Prostate gland (tissue), 2 donors: Measurements from ENCODE around the gene RPL18. TPM values are rescaled to one million over a fixed set of nuclear protein-coding genes. Genes with fewer than 3 reads are reported as not detected.

ENCODE experiments used
- DNase-seq: peaks from one replicate; pipeline ENCODE4 v3.0.0-alpha.2; 2019; ENCODE audit warnings: low spot score
- H3K27ac ChIP-seq, 2 donors: fragments of 200-600 bp; sonication (generic); 2 replicates each; pipeline ENCODE4 v1.5.1; 2017 to 2019
- H3K27me3 ChIP-seq: fragments of 200-600 bp; sonication (generic); replicated peaks from 2 replicates; pipeline ENCODE4 v1.5.1; 2019; ENCODE audit not compliant: insufficient read depth
- H3K36me3 ChIP-seq, 2 donors: fragments of 200-600 bp; sonication (generic); 1 replicate in 1 of 2; 2 replicates in 1 of 2; pipeline versions ENCODE4 v1.5.1 to v1.8.1; 2017 to 2019
- H3K4me1 ChIP-seq: fragments of 200-600 bp; sonication (generic); replicated peaks from 2 replicates; pipeline ENCODE4 v1.5.1; 2019
- H3K4me3 ChIP-seq, 2 donors: fragments of 200-600 bp; sonication (generic); 2 replicates each; pipeline ENCODE4 v1.5.1; 2017 to 2019
- H3K9me3 ChIP-seq: fragments of 200-600 bp; sonication (generic); 2 replicates; pipeline ENCODE4 v1.5.1; 2017
- POLR2A ChIP-seq: fragments of 450-650 bp; IDR thresholded peaks from one replicate; pipeline ENCODE4 v1.6.1; 2016; ENCODE audit warnings: antibody characterized with exemption, mild to moderate bottlenecking
- POLR2AphosphoS5 ChIP-seq: sonication (generic); formaldehyde crosslinking; IDR thresholded peaks from one replicate; pipeline ENCODE4 v1.6.1; 2017; ENCODE audit warnings: antibody characterized with exemption
- WGBS: methylation state at CpG from one replicate; pipeline ENCODE4 v1.1.5; 2018; 5-methylcytosine and 5-hydroxymethylcytosine counted together
- intact Hi-C: fragments of 100-400 bp; cut with DNase I; formaldehyde crosslinking; loops from one replicate; pipeline ENCODE4 v1.14.2; 2022
- total RNA-seq, 2 donors: library from RNA; depleted of rRNA; stranded (reverse); fragments of >200 nt; gene quantifications; one replicate each; pipeline ENCODE4 v1.1.0, GENCODE V29; 2016
- TF ChIP-seq, protein P1 (sequence below), 4 experiments: fragments of 200-600 bp in 2 of 4; fragments of 450-650 bp in 2 of 4; sonication (generic) in 2 of 4; IDR thresholded peaks; 1 replicate in 3 of 4; 2 replicates in 1 of 4; pipeline ENCODE4 v1.5.1; 2016 to 2019; ENCODE audit warnings: antibody characterized with exemption in 4 of 4, mild to moderate bottlenecking in 2 of 4, moderate library complexity in 2 of 4

RPL18 gene
- total RNA-seq, 2 donors from 2014 or later = 2,096 to 3,914 TPM

- Histone ChIP-seq H3K4me3 (no peak overlapping the region), H3K27ac (no peak overlapping the region), H3K36me3 (no peaks in the 10 kb centered on the region), H3K27me3 (no peaks in the 10 kb centered on the region), H3K4me1 (no peaks in the 10 kb centered on the region), H3K9me3 (no peaks in the 10 kb centered on the region)
- WGBS = 68% methylated on average over 30 of the region's 30 CpGs
- TF ChIP-seq, protein P1, sequence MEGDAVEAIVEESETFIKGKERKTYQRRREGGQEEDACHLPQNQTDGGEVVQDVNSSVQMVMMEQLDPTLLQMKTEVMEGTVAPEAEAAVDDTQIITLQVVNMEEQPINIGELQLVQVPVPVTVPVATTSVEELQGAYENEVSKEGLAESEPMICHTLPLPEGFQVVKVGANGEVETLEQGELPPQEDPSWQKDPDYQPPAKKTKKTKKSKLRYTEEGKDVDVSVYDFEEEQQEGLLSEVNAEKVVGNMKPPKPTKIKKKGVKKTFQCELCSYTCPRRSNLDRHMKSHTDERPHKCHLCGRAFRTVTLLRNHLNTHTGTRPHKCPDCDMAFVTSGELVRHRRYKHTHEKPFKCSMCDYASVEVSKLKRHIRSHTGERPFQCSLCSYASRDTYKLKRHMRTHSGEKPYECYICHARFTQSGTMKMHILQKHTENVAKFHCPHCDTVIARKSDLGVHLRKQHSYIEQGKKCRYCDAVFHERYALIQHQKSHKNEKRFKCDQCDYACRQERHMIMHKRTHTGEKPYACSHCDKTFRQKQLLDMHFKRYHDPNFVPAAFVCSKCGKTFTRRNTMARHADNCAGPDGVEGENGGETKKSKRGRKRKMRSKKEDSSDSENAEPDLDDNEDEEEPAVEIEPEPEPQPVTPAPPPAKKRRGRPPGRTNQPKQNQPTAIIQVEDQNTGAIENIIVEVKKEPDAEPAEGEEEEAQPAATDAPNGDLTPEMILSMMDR (IDR thresholded peaks at IDR 0.05) = no peak
- no peak for DNase-seq
- intact Hi-C loops = no loop called here
These were observed 19.8 kb downstream of the RPL18 start for GRCh38 chr19:48598996-48599700.

- no peaks in the 10 kb centered on the region for H3K36me3 ChIP-seq
- H3K27ac ChIP-seq = no peak overlapping the region
- 81% methylated on average over 39 of the region's 39 CpGs for WGBS
- no peak overlapping the region for H3K4me3 ChIP-seq
- DNase-seq = no peak
- no peaks in the 10 kb centered on the region for H3K9me3 ChIP-seq
- H3K4me1 ChIP-seq = no peaks in the 10 kb centered on the region
- intact Hi-C loops = no loop called here
- H3K27me3 ChIP-seq = no peaks in the 10 kb centered on the region
- TF ChIP-seq POLR2A (no peak), POLR2AphosphoS5 (no peak)
- TF ChIP-seq, protein P1 (IDR thresholded peaks at IDR 0.05) = no peak
These were observed 22.1 kb downstream of the RPL18 start for GRCh38 chr19:48596679-48597465.

DNA sequence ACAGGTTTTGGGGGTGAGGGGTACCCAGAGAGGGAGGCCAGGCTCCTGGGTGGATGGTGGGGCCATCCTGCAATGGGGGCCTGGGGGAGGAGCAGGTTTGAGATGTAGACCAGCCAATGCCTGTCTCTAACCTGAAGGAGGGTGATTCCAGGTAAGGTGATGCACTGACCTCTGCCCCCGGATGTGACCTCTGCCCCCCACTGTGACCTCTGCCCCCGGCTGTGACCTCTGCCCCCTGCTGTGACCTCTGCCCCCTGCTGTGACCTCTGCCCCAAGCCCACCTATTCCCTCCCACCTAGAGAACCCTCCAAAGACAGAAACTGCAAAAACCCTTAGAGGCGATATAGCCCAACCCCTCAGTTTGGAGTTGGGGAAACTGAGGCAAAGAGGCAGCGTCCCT is 22.7 kb downstream of the RPL18 start:
- no peak for DNase-seq
- Histone ChIP-seq H3K27me3 (no peaks in the 10 kb centered on the region), H3K27ac (no peak overlapping the region), H3K4me1 (no peaks in the 10 kb centered on the region), H3K9me3 (no peaks in the 10 kb centered on the region), H3K36me3 (no peaks in the 10 kb centered on the region), H3K4me3 (no peak overlapping the region)
- intact Hi-C loops = no loop called here
- 93% methylated on average over 4 of the region's 4 CpGs for WGBS
- TF ChIP-seq, protein P1 (IDR thresholded peaks at IDR 0.05) = no peak
- TF ChIP-seq POLR2A (no peak), POLR2AphosphoS5 (no peak)

DNA sequence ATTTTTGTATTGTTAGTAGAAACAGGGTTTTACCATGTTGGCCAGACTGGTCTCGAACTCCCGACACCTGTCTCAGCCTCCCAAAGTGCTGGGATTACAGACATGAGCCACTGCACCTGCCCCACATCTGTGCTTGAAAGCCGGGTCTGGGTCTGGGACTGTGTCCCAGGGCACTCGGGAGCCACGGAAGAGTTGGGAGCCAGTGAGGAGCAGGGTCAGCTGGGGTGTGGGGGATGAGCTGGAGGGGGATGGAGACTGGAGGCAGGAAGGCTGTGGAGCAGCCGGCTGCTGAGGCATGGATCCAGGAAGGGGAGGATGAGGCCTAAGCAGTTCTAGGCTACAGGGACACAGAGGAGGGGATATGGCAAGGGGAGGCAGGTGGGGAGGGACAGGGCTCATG is 23.1 kb downstream of the RPL18 start:
- Histone ChIP-seq H3K4me1 (no peaks in the 10 kb centered on the region), H3K27ac (no peak overlapping the region), H3K9me3 (no peaks in the 10 kb centered on the region), H3K4me3 (no peak overlapping the region), H3K27me3 (no peaks in the 10 kb centered on the region), H3K36me3 (no peaks in the 10 kb centered on the region)
- WGBS = 73% methylated on average over 6 of the region's 6 CpGs
- TF ChIP-seq POLR2A (no peak), POLR2AphosphoS5 (no peak)
- TF ChIP-seq, protein P1 (IDR thresholded peaks at IDR 0.05) = no peak
- intact Hi-C loops = no loop called here
- no peak for DNase-seq

- TF ChIP-seq POLR2AphosphoS5 (no peak), POLR2A (no peak)
- TF ChIP-seq, protein P1 (IDR thresholded peaks at IDR 0.05) = no peak
- 96% methylated on average over 9 of the region's 9 CpGs for WGBS
- Histone ChIP-seq H3K27me3 (no peaks in the 10 kb centered on the region), H3K4me3 (no peak overlapping the region), H3K36me3 (no peaks in the 10 kb centered on the region), H3K4me1 (no peaks in the 10 kb centered on the region), H3K9me3 (no peaks in the 10 kb centered on the region), H3K27ac (no peak overlapping the region)
- intact Hi-C loops = no loop called here
- no peak for DNase-seq
These were observed 23.8 kb downstream of the RPL18 start for GRCh38 chr19:48595171-48595570.
